IPS-18c (cell line): ENCODE data around the gene IDE.

Experiments
- H3K4me3 ChIP-seq: 2 replicates; pipeline ENCODE4 v1.7.0; 2013; ENCODE audit warnings: low read depth, mild to moderate bottlenecking, low read length, moderate library complexity; ENCODE audit not compliant: insufficient read depth
- H3K9me3 ChIP-seq: one replicate; pipeline ENCODE4 v1.6.1; 2013; ENCODE audit warnings: mild to moderate bottlenecking, low read length, moderate library complexity; ENCODE audit not compliant: control insufficient read depth, insufficient read depth

The IDE gene

GRCh38 chr10:92530421-92530820 is 43.5 kb downstream of the IDE start:
- no peak overlapping the region for H3K4me3 ChIP-seq
- no peaks in the 10 kb centered on the region for H3K9me3 ChIP-seq

- Histone ChIP-seq H3K9me3 (no peaks in the 10 kb centered on the region), H3K4me3 (no peak overlapping the region)
Measured at GRCh38 chr10:92527716-92528115, 46.2 kb downstream of the IDE start.

- no peak overlapping the region for H3K4me3 ChIP-seq
- H3K9me3 ChIP-seq: no peaks in the 10 kb centered on the region
Measured at GRCh38 chr10:92523639-92524038, 50.3 kb downstream of the IDE start.

- Histone ChIP-seq H3K4me3 (no peak overlapping the region), H3K9me3 (no peaks in the 10 kb centered on the region)
Measured at GRCh38 chr10:92517034-92517655, 56.7 kb downstream of the IDE start.

- Histone ChIP-seq H3K9me3 (no peaks in the 10 kb centered on the region), H3K4me3 (no peak overlapping the region)
Measured at GRCh38 chr10:92508866-92509265, 65.0 kb downstream of the IDE start.

GRCh38 chr10:92506336-92506735 is 67.6 kb downstream of the IDE start:
- Histone ChIP-seq H3K4me3 (no peak overlapping the region), H3K9me3 (no peaks in the 10 kb centered on the region)

GRCh38 chr10:92505044-92505443 is 68.8 kb downstream of the IDE start:
- H3K4me3 ChIP-seq: no peak overlapping the region
- no peaks in the 10 kb centered on the region for H3K9me3 ChIP-seq

GRCh38 chr10:92502296-92502808 is 71.5 kb downstream of the IDE start:
- H3K4me3 ChIP-seq: no peak overlapping the region
- H3K9me3 ChIP-seq: no peaks in the 10 kb centered on the region

GRCh38 chr10:92493362-92493761 is 80.5 kb downstream of the IDE start:
- Histone ChIP-seq H3K9me3 (no peaks in the 10 kb centered on the region), H3K4me3 (no peak overlapping the region)

GRCh38 chr10:92492748-92493240 is 81.1 kb downstream of the IDE start:
- no peak overlapping the region for H3K4me3 ChIP-seq
- no peaks in the 10 kb centered on the region for H3K9me3 ChIP-seq

- no peak overlapping the region for H3K4me3 ChIP-seq
- no peaks in the 10 kb centered on the region for H3K9me3 ChIP-seq
Measured at GRCh38 chr10:92490387-92490786, 83.5 kb downstream of the IDE start.

GRCh38 chr10:92486637-92487036 is 87.3 kb downstream of the IDE start:
- H3K9me3 ChIP-seq: no peaks in the 10 kb centered on the region
- no peak overlapping the region for H3K4me3 ChIP-seq

- Histone ChIP-seq H3K9me3 (no peaks in the 10 kb centered on the region), H3K4me3 (no peak overlapping the region)
Measured at GRCh38 chr10:92483539-92483938, 90.4 kb downstream of the IDE start.

GRCh38 chr10:92480413-92480812 is 93.5 kb downstream of the IDE start:
- no peak overlapping the region for H3K4me3 ChIP-seq

GRCh38 chr10:92479547-92479946 is 94.3 kb downstream of the IDE start:
- no peaks in the 10 kb centered on the region for H3K9me3 ChIP-seq

More at GRCh38 chr10:92480413-92480812, 93.5 kb downstream of the IDE start:
- no peaks in the 10 kb centered on the region for H3K9me3 ChIP-seq

GRCh38 chr10:92478536-92478935 is 95.4 kb downstream of the IDE start:
- Histone ChIP-seq H3K9me3 (no peaks in the 10 kb centered on the region), H3K4me3 (no peak overlapping the region)

More at GRCh38 chr10:92479547-92479946, 94.3 kb downstream of the IDE start:
- H3K4me3 ChIP-seq: no peak overlapping the region

- H3K4me3 ChIP-seq: no peak overlapping the region
- H3K9me3 ChIP-seq: no peaks in the 10 kb centered on the region
Measured at GRCh38 chr10:92475357-92475868, 98.5 kb downstream of the IDE start.

GRCh38 chr10:92470026-92470425 is 103.9 kb downstream of the IDE start:
- H3K4me3 ChIP-seq: no peak overlapping the region
- no peaks in the 10 kb centered on the region for H3K9me3 ChIP-seq

GRCh38 chr10:92464364-92464763 is 109.5 kb downstream of the IDE start:
- no peaks in the 10 kb centered on the region for H3K9me3 ChIP-seq
- H3K4me3 ChIP-seq: no peak overlapping the region
